Lower lobe of right lung (tissue), 2 donors: ENCODE results near the gene CUBN. TPM values are rescaled to one million over a fixed set of nuclear protein-coding genes. Genes with fewer than 3 reads are reported as not detected.

Source experiments
- ATAC-seq, 2 donors: fragments of 200-7000 bp; cut with Tn5 transposase; one replicate each; pipeline ENCODE4 v1.9.1; 2020 to 2022; ENCODE audit warnings: mild to moderate bottlenecking in 2 of 2, moderate library complexity in 2 of 2
- DNase-seq: peaks from one replicate; pipeline ENCODE4 v3.0.0-alpha.2; 2020
- H3K27ac ChIP-seq: fragments of 200-600 bp; one replicate; pipeline ENCODE4 v1.8.0; 2022
- H3K27me3 ChIP-seq: fragments of 200-600 bp; one replicate; pipeline ENCODE4 v1.8.0; 2022; ENCODE audit warnings: low read depth
- H3K36me3 ChIP-seq: fragments of 200-600 bp; one replicate; pipeline ENCODE4 v1.8.0; 2022; ENCODE audit warnings: mild to moderate bottlenecking
- H3K4me1 ChIP-seq: fragments of 200-600 bp; one replicate; pipeline ENCODE4 v1.8.0; 2022
- H3K4me3 ChIP-seq: fragments of 200-600 bp; one replicate; pipeline ENCODE4 v1.8.0; 2022; ENCODE audit warnings: mild to moderate bottlenecking
- H3K9me3 ChIP-seq: fragments of 200-600 bp; one replicate; pipeline ENCODE4 v1.8.0; 2022
- intact Hi-C: fragments of 100-400 bp; cut with DNase I; formaldehyde crosslinking; loops from one replicate; pipeline ENCODE4 v1.11.0; 2022
- total RNA-seq: library from RNA; stranded (reverse); fragmentation: NEBNext Ultra II Directional; extraction: Animal tissue kit (Norgen Biotek cat#: 25700); gene quantifications from one replicate; pipeline ENCODE4 v1.2.1, GENCODE V29; 2021
- TF ChIP-seq, protein P1 (sequence below): fragments of 200-600 bp; IDR thresholded peaks from one replicate; pipeline ENCODE4 v1.8.0; 2022; ENCODE audit warnings: antibody characterized with exemption, mild to moderate bottlenecking
- donor health status: DM: no; HTN: yes; CAD: no; lungs with severe emphysema.

CUBN gene
- total RNA-seq, 1 donor from 2014 or later, result 2.2 TPM

DNA sequence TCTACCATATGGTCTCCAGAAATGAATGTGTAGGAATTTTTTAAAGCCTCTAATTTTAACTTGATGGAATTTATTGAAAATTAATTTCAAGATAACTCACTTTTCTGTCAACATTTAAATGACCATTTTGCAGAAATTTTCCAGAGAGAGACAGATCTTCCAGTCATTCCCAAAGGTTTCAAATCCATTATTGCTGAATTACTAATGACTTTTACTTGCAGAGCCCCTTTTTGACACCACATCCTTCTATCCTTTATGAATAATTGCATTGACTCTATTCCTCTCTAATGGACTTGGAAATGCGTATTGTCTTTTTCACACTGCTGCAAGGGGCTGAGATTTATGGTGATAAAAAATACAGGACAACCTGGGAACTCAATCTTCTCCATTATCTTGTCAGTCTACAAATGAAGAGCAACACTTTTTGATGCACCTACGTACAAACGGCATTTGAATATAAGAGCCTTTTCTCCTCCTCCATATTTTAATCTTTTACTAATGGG, 42.7 kb downstream of the CUBN start:
- no peaks in the 10 kb centered on the region for H3K9me3 ChIP-seq
- no peaks in the 10 kb centered on the region for H3K36me3 ChIP-seq
- H3K27me3 ChIP-seq, result no peaks in the 10 kb centered on the region
- no peaks in the 10 kb centered on the region for H3K4me1 ChIP-seq
- TF ChIP-seq, protein P1, sequence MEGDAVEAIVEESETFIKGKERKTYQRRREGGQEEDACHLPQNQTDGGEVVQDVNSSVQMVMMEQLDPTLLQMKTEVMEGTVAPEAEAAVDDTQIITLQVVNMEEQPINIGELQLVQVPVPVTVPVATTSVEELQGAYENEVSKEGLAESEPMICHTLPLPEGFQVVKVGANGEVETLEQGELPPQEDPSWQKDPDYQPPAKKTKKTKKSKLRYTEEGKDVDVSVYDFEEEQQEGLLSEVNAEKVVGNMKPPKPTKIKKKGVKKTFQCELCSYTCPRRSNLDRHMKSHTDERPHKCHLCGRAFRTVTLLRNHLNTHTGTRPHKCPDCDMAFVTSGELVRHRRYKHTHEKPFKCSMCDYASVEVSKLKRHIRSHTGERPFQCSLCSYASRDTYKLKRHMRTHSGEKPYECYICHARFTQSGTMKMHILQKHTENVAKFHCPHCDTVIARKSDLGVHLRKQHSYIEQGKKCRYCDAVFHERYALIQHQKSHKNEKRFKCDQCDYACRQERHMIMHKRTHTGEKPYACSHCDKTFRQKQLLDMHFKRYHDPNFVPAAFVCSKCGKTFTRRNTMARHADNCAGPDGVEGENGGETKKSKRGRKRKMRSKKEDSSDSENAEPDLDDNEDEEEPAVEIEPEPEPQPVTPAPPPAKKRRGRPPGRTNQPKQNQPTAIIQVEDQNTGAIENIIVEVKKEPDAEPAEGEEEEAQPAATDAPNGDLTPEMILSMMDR, result no peak
- no peak overlapping the region for H3K4me3 ChIP-seq
- ATAC-seq (no peak), DNase-seq (no peak)
- intact Hi-C loops, result no loop called here
- no peak overlapping the region for H3K27ac ChIP-seq

GRCh38 chr10:17085011-17085725, 44.4 kb downstream of the CUBN start:
- Histone ChIP-seq H3K27me3 (no peaks in the 10 kb centered on the region), H3K9me3 (no peaks in the 10 kb centered on the region), H3K4me3 (no peak overlapping the region), H3K4me1 (no peaks in the 10 kb centered on the region), H3K27ac (peak overlapping the region; percentile 2), H3K36me3 (no peaks in the 10 kb centered on the region)
- no peak for DNase-seq
- peak in 1 of 2 donors; percentile 12 for ATAC-seq
- intact Hi-C loops, result no loop called here
- TF ChIP-seq, protein P1, result no peak

DNA sequence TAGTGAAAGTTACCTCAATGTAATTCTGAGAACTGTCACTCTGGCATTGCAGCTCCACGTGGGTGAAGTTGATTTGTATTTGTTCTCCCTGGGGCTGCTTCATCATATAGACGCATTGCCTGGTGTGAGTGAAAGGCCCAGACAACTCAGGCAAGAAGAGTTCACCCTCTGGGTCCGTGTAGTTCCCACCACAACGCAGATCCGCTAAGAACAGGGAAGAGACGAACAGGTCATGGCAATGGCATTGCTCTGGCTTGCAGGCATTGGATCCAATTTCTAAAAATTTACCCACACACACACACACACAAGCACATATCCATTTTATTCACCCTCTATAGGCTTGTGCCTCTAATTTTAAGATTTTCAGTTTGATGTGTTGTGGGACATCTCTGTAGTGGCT, 45.4 kb downstream of the CUBN start:
- intact Hi-C loops, result no loop called here
- no peaks in the 10 kb centered on the region for H3K4me1 ChIP-seq
- no peak overlapping the region for H3K27ac ChIP-seq
- TF ChIP-seq, protein P1, result no peak
- no peak overlapping the region for H3K4me3 ChIP-seq
- H3K36me3 ChIP-seq, result no peaks in the 10 kb centered on the region
- no peak for DNase-seq
- no peak for ATAC-seq
- no peaks in the 10 kb centered on the region for H3K9me3 ChIP-seq
- H3K27me3 ChIP-seq, result no peaks in the 10 kb centered on the region

DNA sequence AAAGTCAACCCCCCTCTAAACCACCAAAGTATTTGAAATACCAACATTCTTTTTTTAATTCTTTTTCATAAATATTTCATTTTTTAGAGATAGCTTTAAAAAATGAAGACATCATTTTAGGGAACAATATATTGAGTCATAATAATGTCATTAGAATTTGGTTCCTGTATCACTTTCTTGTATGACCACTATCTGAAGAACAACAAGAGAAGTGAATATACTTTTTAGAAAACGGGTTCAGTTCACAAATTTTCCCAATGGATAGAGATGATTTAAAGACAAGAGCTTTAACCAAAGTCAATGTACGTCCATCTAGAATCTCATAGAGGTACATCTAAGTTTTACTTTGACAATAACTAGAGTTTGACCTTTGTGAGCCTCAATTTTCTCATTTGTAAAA, 48.2 kb downstream of the CUBN start:
- no peaks in the 10 kb centered on the region for H3K27me3 ChIP-seq
- H3K36me3 ChIP-seq, result no peaks in the 10 kb centered on the region
- no peak overlapping the region for H3K27ac ChIP-seq
- intact Hi-C loops, result no loop called here
- no peak for ATAC-seq
- no peak for DNase-seq
- H3K4me1 ChIP-seq, result peaks cover 9% of the 10 kb centered on the region
- TF ChIP-seq, protein P1, result no peak
- H3K9me3 ChIP-seq, result no peaks in the 10 kb centered on the region
- H3K4me3 ChIP-seq, result no peak overlapping the region

DNA sequence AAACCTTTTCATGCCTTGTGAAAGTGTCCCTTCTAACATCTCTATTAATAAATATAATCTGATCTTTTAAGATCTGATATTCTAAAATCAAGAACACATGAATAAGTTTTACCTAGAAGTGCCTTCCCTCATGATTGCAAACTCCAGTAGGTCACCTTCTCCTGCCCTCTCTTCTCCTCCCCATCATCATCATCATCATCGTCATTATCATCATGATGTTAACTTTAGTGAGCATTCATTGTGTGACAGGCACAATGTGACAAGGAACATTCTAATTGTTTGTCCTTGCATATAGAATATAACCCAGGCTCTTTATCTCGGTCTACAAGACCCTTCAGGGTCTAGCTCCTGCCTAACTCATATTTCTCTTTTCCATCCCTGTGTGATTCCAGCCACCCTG, 51.7 kb downstream of the CUBN start:
- H3K36me3 ChIP-seq, result no peaks in the 10 kb centered on the region
- peaks cover 24% of the 10 kb centered on the region for H3K4me1 ChIP-seq
- H3K27ac ChIP-seq, result no peak overlapping the region
- no peak for ATAC-seq
- intact Hi-C loops, result no loop called here
- H3K9me3 ChIP-seq, result no peaks in the 10 kb centered on the region
- no peak overlapping the region for H3K4me3 ChIP-seq
- H3K27me3 ChIP-seq, result no peaks in the 10 kb centered on the region
- DNase-seq, result no peak
- TF ChIP-seq, protein P1, result no peak
